Liver (tissue), 9 donors: ENCODE results near the gene SPAG9. TPM values are rescaled to one million over a fixed set of nuclear protein-coding genes. Genes with fewer than 3 reads are reported as not detected.

Experiments
- DNase-seq: peaks from one replicate; pipeline ENCODE4 v3.0.0-alpha.2; 2017; ENCODE audit warnings: low spot score
- H3K27ac ChIP-seq, 2 donors: one replicate each; pipeline ENCODE4 v1.7.0; 2013; ENCODE audit warnings: inconsistent platforms in 2 of 2, low read length in 2 of 2, control low read depth in 1 of 2, low read depth in 1 of 2, mild to moderate bottlenecking in 1 of 2
- H3K27me3 ChIP-seq, 4 donors: one replicate each; pipeline versions ENCODE4 v1.6.1 to v1.7.0; 2013; ENCODE audit warnings: low read length in 3 of 4, inconsistent platforms in 1 of 4, mild to moderate bottlenecking in 1 of 4, moderate library complexity in 1 of 4; ENCODE audit not compliant: control insufficient read depth in 4 of 4, insufficient read depth in 4 of 4
- H3K36me3 ChIP-seq, 4 donors: one replicate each; pipeline versions ENCODE4 v1.6.1 to v1.7.0; 2013; ENCODE audit warnings: low read length in 3 of 4, mild to moderate bottlenecking in 3 of 4, low read depth in 1 of 4, moderate library complexity in 1 of 4; ENCODE audit not compliant: control insufficient read depth in 4 of 4, insufficient read depth in 3 of 4
- H3K4me1 ChIP-seq, 4 donors: one replicate each; pipeline versions ENCODE4 v1.6.1 to v1.7.0; 2013; ENCODE audit warnings: low read length in 3 of 4, mild to moderate bottlenecking in 3 of 4, moderate library complexity in 1 of 4; ENCODE audit not compliant: control insufficient read depth in 4 of 4, insufficient read depth in 4 of 4
- H3K4me3 ChIP-seq, 3 donors: one replicate each; pipeline versions ENCODE4 v1.6.1 to v1.7.0; 2013; ENCODE audit warnings: low read length in 3 of 3, control low read depth in 1 of 3, low read depth in 1 of 3, mild to moderate bottlenecking in 1 of 3
- H3K9ac ChIP-seq, 2 donors: one replicate each; pipeline ENCODE4 v1.7.0; 2013; ENCODE audit warnings: low read length in 2 of 2, mild to moderate bottlenecking in 2 of 2, moderate library complexity in 2 of 2, control low read depth in 1 of 2, low read depth in 1 of 2
- H3K9me3 ChIP-seq, 4 donors: one replicate each; pipeline versions ENCODE4 v1.6.1 to v1.7.0; 2013; ENCODE audit warnings: low read length in 3 of 4; ENCODE audit not compliant: control insufficient read depth in 4 of 4
- EGR1 ChIP-seq, 2 donors: IDR thresholded peaks; 2 replicates each; pipeline ENCODE4 v1.6.1; 2016 to 2018; ENCODE audit warnings: antibody characterized with exemption in 2 of 2, low read depth in 2 of 2
- FOXA1 ChIP-seq: IDR thresholded peaks from 2 replicates; pipeline ENCODE4 v1.6.1; 2016; ENCODE audit warnings: antibody characterized with exemption
- FOXA2 ChIP-seq: IDR thresholded peaks from 2 replicates; pipeline ENCODE4 v1.6.1; 2016; ENCODE audit warnings: antibody characterized with exemption
- GABPA ChIP-seq, 2 donors: IDR thresholded peaks in 1 of 2; conservative IDR thresholded peaks in 1 of 2; 2 replicates each; pipeline ENCODE4 v1.6.1; 2016; ENCODE audit warnings: antibody characterized with exemption in 2 of 2, mild to moderate bottlenecking in 1 of 2, moderate library complexity in 1 of 2
- HNF4A ChIP-seq, 2 donors: conservative IDR thresholded peaks; 2 replicates each; pipeline ENCODE4 v1.6.1; 2016; ENCODE audit warnings: antibody characterized with exemption in 2 of 2, mild to moderate bottlenecking in 2 of 2
- HNF4G ChIP-seq: IDR thresholded peaks from 2 replicates; pipeline ENCODE4 v1.6.1; 2016; ENCODE audit warnings: antibody characterized with exemption
- JUND ChIP-seq, 2 donors: IDR thresholded peaks; 2 replicates each; pipeline ENCODE4 v1.6.1; 2016; ENCODE audit warnings: antibody characterized with exemption in 2 of 2
- NR2F2 ChIP-seq: IDR thresholded peaks from 2 replicates; pipeline ENCODE4 v1.6.1; 2016; ENCODE audit warnings: antibody characterized with exemption
- RAD21 ChIP-seq, 2 donors: IDR thresholded peaks; 2 replicates each; pipeline ENCODE4 v1.6.1; 2016; ENCODE audit warnings: antibody characterized with exemption in 2 of 2, mild to moderate bottlenecking in 2 of 2
- RXRA ChIP-seq, 2 donors: IDR thresholded peaks; 2 replicates each; pipeline ENCODE4 v1.6.1; 2017 to 2018; ENCODE audit warnings: antibody characterized with exemption in 2 of 2, mild to moderate bottlenecking in 1 of 2
- SP1 ChIP-seq: IDR thresholded peaks from 2 replicates; pipeline ENCODE4 v1.6.1; 2018; ENCODE audit warnings: antibody characterized with exemption, mild to moderate bottlenecking
- TAF1 ChIP-seq: conservative IDR thresholded peaks from 2 replicates; pipeline ENCODE4 v1.6.1; 2016; ENCODE audit warnings: antibody characterized with exemption, mild to moderate bottlenecking
- YY1 ChIP-seq: IDR thresholded peaks from 2 replicates; pipeline ENCODE4 v1.6.1; 2016; ENCODE audit warnings: antibody characterized with exemption, mild to moderate bottlenecking
- WGBS: extraction: QIAGEN DNeasy Blood & Tissue Kit; methylation state at CpG from one replicate; pipeline ENCODE4 v1.1.7; 2013; 5-methylcytosine and 5-hydroxymethylcytosine counted together
- polyA plus RNA-seq, 2 donors: library from polyadenylated mRNA; stranded (reverse) in 1 of 2; unstranded in 1 of 2; fragments of 200-250 nt in 1 of 2; fragments of >200 nt in 1 of 2; fragmentation: Nextera tagmentation in 1 of 2; extraction: Ambion mirVana in 1 of 2; gene quantifications; one replicate each; pipeline versions ENCODE4 v1.2.1 to v1.2.3, GENCODE V29; 2013 to 2015
- total RNA-seq, 2 donors: library from RNA; depleted of rRNA; stranded (reverse); fragments of >200 nt; gene quantifications; one replicate each; pipeline ENCODE4 v1.2.3, GENCODE V29; 2014
- TF ChIP-seq, protein P1 (sequence below): fragments of 150-350 bp; IDR thresholded peaks from 2 replicates; pipeline ENCODE4 v1.5.1; 2017; ENCODE audit warnings: improper control_type of control experiment, low read depth, low read length; ENCODE audit not compliant: missing input control
- TF ChIP-seq, protein P2 (sequence below): IDR thresholded peaks from 2 replicates; pipeline ENCODE4 v1.6.1; 2016; ENCODE audit warnings: antibody characterized with exemption, mild to moderate bottlenecking
- TF ChIP-seq, protein P3 (sequence below): IDR thresholded peaks from 2 replicates; pipeline ENCODE4 v1.6.1; 2016; ENCODE audit warnings: antibody characterized with exemption
- TF ChIP-seq, protein P4 (sequence below): IDR thresholded peaks from 2 replicates; pipeline ENCODE4 v1.6.1; 2016; ENCODE audit warnings: antibody characterized with exemption
- TF ChIP-seq, protein P5 (sequence below): IDR thresholded peaks from 2 replicates; pipeline ENCODE4 v1.6.1; 2016; ENCODE audit warnings: antibody characterized with exemption
- donor health status: healthy.
- donor health status: healthy.
- donor health status: healthy.
- donor health status: healthy.
- donor health status: healthy.

Gene SPAG9
- total and polyA plus RNA-seq, 4 donors = 12.0 to 94.0 (median 18.4) TPM

DNA sequence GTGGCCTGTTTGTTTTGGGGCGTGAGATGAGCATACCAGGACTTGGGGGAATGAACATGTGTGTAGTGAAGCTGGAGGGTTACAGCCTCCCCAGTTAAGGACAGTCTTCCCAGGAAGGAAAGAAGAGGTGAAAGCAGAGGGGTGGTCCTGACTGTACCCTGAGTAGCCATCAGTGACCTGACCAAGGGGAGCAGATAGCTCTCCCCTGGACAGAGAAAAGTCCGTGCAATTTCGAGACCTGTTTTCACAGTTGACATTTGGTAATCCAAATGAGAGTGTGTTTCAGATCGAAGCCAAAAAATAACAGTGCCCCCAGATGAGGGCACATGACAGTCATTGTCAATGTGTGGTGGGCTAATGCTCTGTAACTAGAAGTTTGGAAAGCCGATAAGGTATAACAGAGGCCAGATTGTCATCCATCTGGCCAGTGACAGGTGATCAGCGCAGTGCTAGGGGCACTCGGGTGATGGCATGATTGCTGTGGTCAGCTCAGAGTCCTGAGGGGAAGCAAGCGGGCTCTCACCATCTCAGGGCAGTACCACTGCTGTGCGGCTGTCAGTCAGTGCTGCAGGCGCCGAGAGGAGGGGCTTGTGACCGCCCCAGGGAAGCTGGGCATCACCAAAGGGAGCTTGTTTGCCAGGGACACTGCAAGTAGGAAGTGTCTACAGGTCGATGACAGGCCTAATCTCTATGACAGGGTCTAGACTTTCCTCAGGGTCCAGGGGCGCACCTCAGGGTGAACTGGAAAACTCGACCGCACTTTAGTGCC lies 44.4 kb upstream of the SPAG9 start:
- WGBS = 78% methylated on average over 16 of the region's 16 CpGs
- Histone ChIP-seq H3K4me3 (peak overlapping the region in 1 of 3 donors; percentile 95), H3K36me3 (peaks cover 9 to 30% (median 22%) of the 10 kb centered on the region in 4 donors), H3K9ac (peak overlapping the region in 1 of 2 donors; percentile 40), H3K9me3 (no peaks in the 10 kb centered on the region), H3K27me3 (no peaks in the 10 kb centered on the region), H3K4me1 (peaks cover 3 to 15% (median 8%) of the 10 kb centered on the region in 4 donors), H3K27ac (no peak overlapping the region)
- no peak for TF ChIP-seq NR2F2
- TF ChIP-seq GABPA (IDR thresholded peaks at IDR 0.05 in 1 of 2, conservative IDR thresholded peaks at IDR 0.05 in 1 of 2) = no peak
- TF ChIP-seq YY1 = no peak
- no peak for TF ChIP-seq RAD21 (IDR thresholded peaks at IDR 0.05)
- no peak for TF ChIP-seq RXRA (IDR thresholded peaks at IDR 0.05)
- TF ChIP-seq, protein P1, sequence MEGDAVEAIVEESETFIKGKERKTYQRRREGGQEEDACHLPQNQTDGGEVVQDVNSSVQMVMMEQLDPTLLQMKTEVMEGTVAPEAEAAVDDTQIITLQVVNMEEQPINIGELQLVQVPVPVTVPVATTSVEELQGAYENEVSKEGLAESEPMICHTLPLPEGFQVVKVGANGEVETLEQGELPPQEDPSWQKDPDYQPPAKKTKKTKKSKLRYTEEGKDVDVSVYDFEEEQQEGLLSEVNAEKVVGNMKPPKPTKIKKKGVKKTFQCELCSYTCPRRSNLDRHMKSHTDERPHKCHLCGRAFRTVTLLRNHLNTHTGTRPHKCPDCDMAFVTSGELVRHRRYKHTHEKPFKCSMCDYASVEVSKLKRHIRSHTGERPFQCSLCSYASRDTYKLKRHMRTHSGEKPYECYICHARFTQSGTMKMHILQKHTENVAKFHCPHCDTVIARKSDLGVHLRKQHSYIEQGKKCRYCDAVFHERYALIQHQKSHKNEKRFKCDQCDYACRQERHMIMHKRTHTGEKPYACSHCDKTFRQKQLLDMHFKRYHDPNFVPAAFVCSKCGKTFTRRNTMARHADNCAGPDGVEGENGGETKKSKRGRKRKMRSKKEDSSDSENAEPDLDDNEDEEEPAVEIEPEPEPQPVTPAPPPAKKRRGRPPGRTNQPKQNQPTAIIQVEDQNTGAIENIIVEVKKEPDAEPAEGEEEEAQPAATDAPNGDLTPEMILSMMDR = no peak
- TF ChIP-seq FOXA2 = no peak
- TF ChIP-seq HNF4A (conservative IDR thresholded peaks at IDR 0.05) = no peak
- TF ChIP-seq EGR1 (IDR thresholded peaks at IDR 0.05; ENCODE audit: low read depth in 2 of 2) = no peak
- TF ChIP-seq, protein P2, sequence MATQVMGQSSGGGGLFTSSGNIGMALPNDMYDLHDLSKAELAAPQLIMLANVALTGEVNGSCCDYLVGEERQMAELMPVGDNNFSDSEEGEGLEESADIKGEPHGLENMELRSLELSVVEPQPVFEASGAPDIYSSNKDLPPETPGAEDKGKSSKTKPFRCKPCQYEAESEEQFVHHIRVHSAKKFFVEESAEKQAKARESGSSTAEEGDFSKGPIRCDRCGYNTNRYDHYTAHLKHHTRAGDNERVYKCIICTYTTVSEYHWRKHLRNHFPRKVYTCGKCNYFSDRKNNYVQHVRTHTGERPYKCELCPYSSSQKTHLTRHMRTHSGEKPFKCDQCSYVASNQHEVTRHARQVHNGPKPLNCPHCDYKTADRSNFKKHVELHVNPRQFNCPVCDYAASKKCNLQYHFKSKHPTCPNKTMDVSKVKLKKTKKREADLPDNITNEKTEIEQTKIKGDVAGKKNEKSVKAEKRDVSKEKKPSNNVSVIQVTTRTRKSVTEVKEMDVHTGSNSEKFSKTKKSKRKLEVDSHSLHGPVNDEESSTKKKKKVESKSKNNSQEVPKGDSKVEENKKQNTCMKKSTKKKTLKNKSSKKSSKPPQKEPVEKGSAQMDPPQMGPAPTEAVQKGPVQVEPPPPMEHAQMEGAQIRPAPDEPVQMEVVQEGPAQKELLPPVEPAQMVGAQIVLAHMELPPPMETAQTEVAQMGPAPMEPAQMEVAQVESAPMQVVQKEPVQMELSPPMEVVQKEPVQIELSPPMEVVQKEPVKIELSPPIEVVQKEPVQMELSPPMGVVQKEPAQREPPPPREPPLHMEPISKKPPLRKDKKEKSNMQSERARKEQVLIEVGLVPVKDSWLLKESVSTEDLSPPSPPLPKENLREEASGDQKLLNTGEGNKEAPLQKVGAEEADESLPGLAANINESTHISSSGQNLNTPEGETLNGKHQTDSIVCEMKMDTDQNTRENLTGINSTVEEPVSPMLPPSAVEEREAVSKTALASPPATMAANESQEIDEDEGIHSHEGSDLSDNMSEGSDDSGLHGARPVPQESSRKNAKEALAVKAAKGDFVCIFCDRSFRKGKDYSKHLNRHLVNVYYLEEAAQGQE = no peak
- TF ChIP-seq HNF4G = no peak
- TF ChIP-seq, protein P3, sequence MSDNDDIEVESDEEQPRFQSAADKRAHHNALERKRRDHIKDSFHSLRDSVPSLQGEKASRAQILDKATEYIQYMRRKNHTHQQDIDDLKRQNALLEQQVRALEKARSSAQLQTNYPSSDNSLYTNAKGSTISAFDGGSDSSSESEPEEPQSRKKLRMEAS = no peak
- TF ChIP-seq FOXA1 = no peak
- TF ChIP-seq, protein P4, sequence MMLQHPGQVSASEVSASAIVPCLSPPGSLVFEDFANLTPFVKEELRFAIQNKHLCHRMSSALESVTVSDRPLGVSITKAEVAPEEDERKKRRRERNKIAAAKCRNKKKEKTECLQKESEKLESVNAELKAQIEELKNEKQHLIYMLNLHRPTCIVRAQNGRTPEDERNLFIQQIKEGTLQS = no peak
- TF ChIP-seq SP1 = no peak
- TF ChIP-seq TAF1 = no peak
- TF ChIP-seq, protein P5, sequence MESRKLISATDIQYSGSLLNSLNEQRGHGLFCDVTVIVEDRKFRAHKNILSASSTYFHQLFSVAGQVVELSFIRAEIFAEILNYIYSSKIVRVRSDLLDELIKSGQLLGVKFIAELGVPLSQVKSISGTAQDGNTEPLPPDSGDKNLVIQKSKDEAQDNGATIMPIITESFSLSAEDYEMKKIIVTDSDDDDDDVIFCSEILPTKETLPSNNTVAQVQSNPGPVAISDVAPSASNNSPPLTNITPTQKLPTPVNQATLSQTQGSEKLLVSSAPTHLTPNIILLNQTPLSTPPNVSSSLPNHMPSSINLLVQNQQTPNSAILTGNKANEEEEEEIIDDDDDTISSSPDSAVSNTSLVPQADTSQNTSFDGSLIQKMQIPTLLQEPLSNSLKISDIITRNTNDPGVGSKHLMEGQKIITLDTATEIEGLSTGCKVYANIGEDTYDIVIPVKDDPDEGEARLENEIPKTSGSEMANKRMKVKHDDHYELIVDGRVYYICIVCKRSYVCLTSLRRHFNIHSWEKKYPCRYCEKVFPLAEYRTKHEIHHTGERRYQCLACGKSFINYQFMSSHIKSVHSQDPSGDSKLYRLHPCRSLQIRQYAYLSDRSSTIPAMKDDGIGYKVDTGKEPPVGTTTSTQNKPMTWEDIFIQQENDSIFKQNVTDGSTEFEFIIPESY = no peak
- TF ChIP-seq JUND (IDR thresholded peaks at IDR 0.05) = no peak
- DNase-seq = no peak
